ENCODE results near the gene DNAH11.

- TF ChIP-seq POLR2A (IDR thresholded peaks at IDR 0.05) (no peak), CTCF (IDR thresholded peaks at IDR 0.05) (no peak)
These were observed 324.4 kb downstream of the DNAH11 start for GRCh38 chr7:21867226-21867625.
